Right lobe of liver (tissue), 6 donors: Measurements from ENCODE around the gene TSPYL4. TPM values are rescaled to one million over a fixed set of nuclear protein-coding genes. Genes with fewer than 3 reads are reported as not detected.

Experiments
- ATAC-seq, 4 donors: fragments of 200-7000 bp; cut with Tn5 transposase; one replicate each; pipeline ENCODE4 v1.9.1; 2020; ENCODE audit warnings: mild to moderate bottlenecking in 4 of 4, moderate library complexity in 4 of 4
- DNase-seq, 3 donors: peaks; one replicate each; pipeline ENCODE4 v3.0.0-alpha.2; 2020
- H3K27ac ChIP-seq, 3 donors: fragments of 200-600 bp; one replicate each; pipeline ENCODE4 v1.8.0; 2022
- H3K27me3 ChIP-seq, 2 donors: fragments of 200-600 bp; one replicate each; pipeline ENCODE4 v1.8.0; 2022
- H3K36me3 ChIP-seq, 4 donors: fragments of 200-600 bp; sonication (generic) in 1 of 4; one replicate each; pipeline versions ENCODE4 v1.5.1 to v1.8.0; 2017 to 2022; ENCODE audit warnings: control low read depth in 1 of 4
- H3K4me1 ChIP-seq, 4 donors: fragments of 200-600 bp; sonication (generic) in 1 of 4; one replicate each; pipeline versions ENCODE4 v1.5.1 to v1.8.0; 2017 to 2022; ENCODE audit warnings: control low read depth in 1 of 4
- H3K4me3 ChIP-seq, 3 donors: fragments of 200-600 bp; one replicate each; pipeline ENCODE4 v1.8.0; 2022
- H3K9me3 ChIP-seq, 4 donors: fragments of 200-600 bp; sonication (generic) in 1 of 4; one replicate each; pipeline versions ENCODE4 v1.5.1 to v1.8.0; 2017 to 2022; ENCODE audit warnings: control low read depth in 1 of 4
- POLR2A ChIP-seq: fragments of 450-650 bp; IDR thresholded peaks from one replicate; pipeline ENCODE4 v1.6.1; 2017; ENCODE audit warnings: antibody characterized with exemption, mild to moderate bottlenecking
- WGBS: methylation state at CpG from one replicate; pipeline ENCODE4 v1.1.6; 2018; ENCODE audit warnings: low coverage, low lambda C conversion rate; ENCODE audit not compliant: insufficient coverage; ENCODE audit errors: missing lambda C conversion rate; 5-methylcytosine and 5-hydroxymethylcytosine counted together
- intact Hi-C, 2 donors: fragments of 100-400 bp; cut with DNase I; formaldehyde crosslinking; loops; one replicate each; pipeline versions ENCODE4 v1.11.2 to v1.14.1; 2022
- total RNA-seq, 6 experiments: library from RNA; depleted of rRNA in 2 of 6; stranded (reverse); fragments of >200 nt in 2 of 6; fragmentation: NEBNext Ultra II Directional in 3 of 6; extraction: Animal tissue kit (Norgen Biotek cat#: 25700) in 3 of 6; gene quantifications; one replicate each; pipeline versions ENCODE4 v1.1.0 to v1.2.4, GENCODE V29; 2016 to 2023
- TF ChIP-seq, protein P1 (sequence below), 4 donors: fragments of 200-600 bp in 3 of 4; fragments of 450-650 bp in 1 of 4; IDR thresholded peaks; one replicate each; pipeline versions ENCODE4 v1.5.1 to v1.8.0; 2016 to 2022; ENCODE audit warnings: antibody characterized with exemption in 4 of 4, mild to moderate bottlenecking in 2 of 4
- donor health status: DM: no; HTN: yes; CAD: no.
- donor health status: DM: no; HTN: no; CAD: no.
- donor health status: DM: no; HTN: no; CAD: no.
- donor health status: DM: no; HTN: yes; CAD: no.
- donor health status: DM: no; HTN: yes; CAD: no.

TSPYL4 gene
- total RNA-seq, 6 experiments from 2014 or later, result 2.7 to 8.5 (median 3.5) TPM

DNA sequence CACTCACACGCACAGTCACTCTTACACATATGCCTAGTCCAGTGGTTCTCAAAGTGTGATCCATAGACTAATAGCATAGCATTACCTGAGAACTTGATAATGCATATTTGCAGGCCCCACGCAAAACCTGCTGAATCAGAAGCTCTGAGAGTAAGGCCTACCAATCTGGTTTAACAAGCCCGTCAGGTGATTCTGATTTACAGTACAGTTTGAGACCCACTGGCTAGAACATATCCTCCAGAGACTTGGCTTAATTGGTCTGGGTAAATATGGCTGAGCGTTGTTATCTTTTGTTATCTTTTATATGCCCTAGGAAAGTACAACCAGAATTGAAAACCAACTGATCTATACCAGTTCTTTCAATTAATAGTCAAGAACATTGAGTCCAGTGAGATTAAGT, 9.6 kb downstream of the TSPYL4 start:
- no peak for DNase-seq

DNA sequence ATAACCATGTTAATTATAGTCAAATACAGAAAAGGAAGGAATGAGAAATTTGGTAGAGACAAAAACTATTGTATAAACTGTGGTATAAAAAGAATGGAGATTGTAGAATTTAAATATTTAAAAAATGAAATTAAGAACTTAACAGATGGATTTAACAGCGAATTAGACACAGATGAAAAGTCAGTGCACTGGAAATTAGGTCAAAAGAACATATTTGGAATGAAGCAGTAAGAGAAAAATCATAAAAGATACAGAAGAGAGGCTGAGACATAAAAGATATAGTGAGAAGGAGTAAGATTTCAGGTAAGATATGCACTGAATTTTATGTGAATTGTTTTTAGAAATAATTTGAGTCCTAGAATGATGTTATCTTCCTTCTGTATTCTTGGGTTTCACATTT, 14.0 kb downstream of the TSPYL4 start:
- DNase-seq, result no peak
- intact Hi-C loops, result no loop called here
- Histone ChIP-seq H3K27me3 (no peaks in the 10 kb centered on the region), H3K4me1 (no peaks in the 10 kb centered on the region), H3K9me3 (no peaks in the 10 kb centered on the region), H3K36me3 (peaks cover 0 to 34% (median 7%) of the 10 kb centered on the region in 4 donors), H3K4me3 (no peak overlapping the region), H3K27ac (no peak overlapping the region)
- TF ChIP-seq, protein P1, sequence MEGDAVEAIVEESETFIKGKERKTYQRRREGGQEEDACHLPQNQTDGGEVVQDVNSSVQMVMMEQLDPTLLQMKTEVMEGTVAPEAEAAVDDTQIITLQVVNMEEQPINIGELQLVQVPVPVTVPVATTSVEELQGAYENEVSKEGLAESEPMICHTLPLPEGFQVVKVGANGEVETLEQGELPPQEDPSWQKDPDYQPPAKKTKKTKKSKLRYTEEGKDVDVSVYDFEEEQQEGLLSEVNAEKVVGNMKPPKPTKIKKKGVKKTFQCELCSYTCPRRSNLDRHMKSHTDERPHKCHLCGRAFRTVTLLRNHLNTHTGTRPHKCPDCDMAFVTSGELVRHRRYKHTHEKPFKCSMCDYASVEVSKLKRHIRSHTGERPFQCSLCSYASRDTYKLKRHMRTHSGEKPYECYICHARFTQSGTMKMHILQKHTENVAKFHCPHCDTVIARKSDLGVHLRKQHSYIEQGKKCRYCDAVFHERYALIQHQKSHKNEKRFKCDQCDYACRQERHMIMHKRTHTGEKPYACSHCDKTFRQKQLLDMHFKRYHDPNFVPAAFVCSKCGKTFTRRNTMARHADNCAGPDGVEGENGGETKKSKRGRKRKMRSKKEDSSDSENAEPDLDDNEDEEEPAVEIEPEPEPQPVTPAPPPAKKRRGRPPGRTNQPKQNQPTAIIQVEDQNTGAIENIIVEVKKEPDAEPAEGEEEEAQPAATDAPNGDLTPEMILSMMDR (IDR thresholded peaks at IDR 0.05), result no peak
- no peak for TF ChIP-seq POLR2A
- no peak for ATAC-seq
- 100% methylated on average over 1 of the region's 1 CpG for WGBS

More for the DNA sequence above, 9.6 kb downstream of the TSPYL4 start:
- Histone ChIP-seq H3K27me3 (no peaks in the 10 kb centered on the region), H3K9me3 (no peaks in the 10 kb centered on the region), H3K36me3 (peaks cover 0 to 11% (median 4%) of the 10 kb centered on the region in 4 donors), H3K4me1 (peaks cover 0 to 24% (median 5%) of the 10 kb centered on the region in 4 donors), H3K27ac (no peak overlapping the region), H3K4me3 (no peak overlapping the region)
- ATAC-seq, result no peak
- WGBS, result 93% methylated on average over 3 of the region's 4 CpGs
- intact Hi-C loops, result no loop called here
- TF ChIP-seq POLR2A, result no peak
- TF ChIP-seq, protein P1 (IDR thresholded peaks at IDR 0.05), result no peak

DNA sequence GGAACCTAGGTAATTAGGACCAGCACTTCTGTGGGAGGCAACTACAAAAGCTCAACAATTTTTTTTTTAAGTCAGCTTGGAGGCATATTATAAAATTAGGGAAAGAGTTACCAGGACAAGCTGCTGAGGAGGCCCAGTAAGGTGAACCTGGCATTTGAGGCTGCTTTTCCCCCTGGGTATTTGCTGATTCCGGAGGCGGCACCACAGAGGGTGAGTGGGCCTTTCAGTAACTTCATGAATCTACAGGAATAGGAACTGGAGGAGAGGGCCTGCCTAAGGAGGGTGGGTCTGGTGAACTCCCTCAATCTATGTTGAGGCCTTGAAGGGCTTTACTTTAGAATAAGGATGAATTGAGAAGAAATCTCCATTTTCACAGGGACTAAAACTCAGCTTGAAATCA, 14.6 kb downstream of the TSPYL4 start:
- ATAC-seq, result no peak
- WGBS, result 94% methylated on average over 2 of the region's 2 CpGs
- intact Hi-C loops, result no loop called here

DNA sequence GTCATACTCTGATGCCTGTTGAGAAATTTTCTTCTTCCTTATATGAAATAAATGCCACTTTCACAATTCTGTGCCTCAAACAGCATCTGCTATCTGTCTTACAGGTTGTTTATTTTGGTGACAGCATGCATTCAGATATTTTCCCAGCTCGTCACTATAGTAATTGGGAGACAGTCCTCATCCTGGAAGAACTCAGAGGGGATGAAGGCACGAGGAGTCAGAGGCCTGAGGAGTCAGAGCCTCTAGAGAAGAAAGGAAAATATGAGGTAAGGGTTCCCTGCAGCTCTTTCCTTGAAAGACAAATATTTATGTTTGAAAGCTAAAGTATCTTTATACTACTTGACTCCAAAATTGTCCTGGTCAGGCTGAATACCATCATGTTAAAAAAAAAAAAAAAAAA, 15.8 kb downstream of the TSPYL4 start:
- ATAC-seq (no peak), DNase-seq (no peak)
- WGBS, result 90% methylated on average over 2 of the region's 2 CpGs
- H3K4me1 ChIP-seq, result no peaks in the 10 kb centered on the region
- H3K9me3 ChIP-seq, result no peaks in the 10 kb centered on the region
- no peaks in the 10 kb centered on the region for H3K27me3 ChIP-seq
- no peak overlapping the region for H3K4me3 ChIP-seq
- intact Hi-C loops, result no loop called here
- peaks cover 0 to 31% (median 7%) of the 10 kb centered on the region in 4 donors for H3K36me3 ChIP-seq
- no peak for TF ChIP-seq POLR2A
- TF ChIP-seq, protein P1 (IDR thresholded peaks at IDR 0.05), result no peak
- no peak overlapping the region for H3K27ac ChIP-seq

More for the DNA sequence above, 14.6 kb downstream of the TSPYL4 start:
- H3K4me1 ChIP-seq, result no peaks in the 10 kb centered on the region
- H3K9me3 ChIP-seq, result no peaks in the 10 kb centered on the region
- peaks cover 0 to 31% (median 7%) of the 10 kb centered on the region in 4 donors for H3K36me3 ChIP-seq
- no peak overlapping the region for H3K27ac ChIP-seq
- H3K4me3 ChIP-seq, result no peak overlapping the region
- no peaks in the 10 kb centered on the region for H3K27me3 ChIP-seq
- no peak for DNase-seq
- TF ChIP-seq, protein P1 (IDR thresholded peaks at IDR 0.05), result no peak
- no peak for TF ChIP-seq POLR2A

DNA sequence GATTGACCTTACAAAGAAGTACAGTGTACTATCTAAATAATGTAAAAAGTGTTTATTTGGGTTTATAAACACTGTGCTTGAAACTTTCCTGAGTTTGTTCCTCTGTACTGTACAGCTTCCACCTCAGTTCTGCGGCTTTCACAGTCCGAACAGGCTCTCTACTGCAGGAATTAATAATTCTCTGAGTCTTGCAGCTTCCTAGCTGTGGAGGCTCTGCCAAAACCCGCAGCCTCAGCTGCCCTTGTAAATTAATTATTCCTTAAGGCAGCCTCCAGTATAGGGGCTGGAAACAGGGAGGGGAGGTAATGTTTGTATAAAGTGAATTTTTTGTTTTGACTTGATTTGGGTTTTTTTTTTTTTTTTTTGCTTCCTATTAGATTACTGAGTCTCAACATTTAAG, 19.2 kb downstream of the TSPYL4 start:
- WGBS, result 84% methylated on average over 3 of the region's 3 CpGs
- H3K27me3 ChIP-seq, result no peaks in the 10 kb centered on the region
- TF ChIP-seq, protein P1 (IDR thresholded peaks at IDR 0.05), result no peak
- no peak for TF ChIP-seq POLR2A
- intact Hi-C loops, result no loop called here
- DNase-seq (no peak), ATAC-seq (no peak)
- peaks cover 0 to 27% (median 6%) of the 10 kb centered on the region in 4 donors for H3K36me3 ChIP-seq
- H3K27ac ChIP-seq, result no peak overlapping the region
- no peaks in the 10 kb centered on the region for H3K9me3 ChIP-seq
- H3K4me3 ChIP-seq, result no peak overlapping the region
- H3K4me1 ChIP-seq, result no peaks in the 10 kb centered on the region
